Measurements from ENCODE around the gene CD82. TPM values are rescaled to one million over a fixed set of nuclear protein-coding genes. Genes with fewer than 3 reads are reported as not detected.

CD82 gene
- total and polyA plus RNA-seq, 11 donors: 20.1 to 76.2 (median 37.3) TPM

GRCh38 chr11:44579302-44579761 is 13.9 kb downstream of the CD82 start:
- Histone ChIP-seq H3K27ac (peak overlapping the region in 10 of 12 donors; percentile 13 to 78 (median 54)), H3K36me3 (no peaks in the 10 kb centered on the region), H3K9me3 (peaks cover 0 to 10% (median 0%) of the 10 kb centered on the region in 12 donors), H3K27me3 (no peaks in the 10 kb centered on the region), H3K4me3 (no peak overlapping the region), H3K4me1 (peaks cover 0 to 64% (median 34%) of the 10 kb centered on the region in 12 donors)
- 22 to 58% (median 44%) methylated on average over 4 to 6 of the region's 6 CpGs for WGBS, 4 donors
- DNase-seq (peak in 1 of 5 donors; percentile 61), ATAC-seq (peak in 2 of 4 donors; percentile 40 to 50)
- TF ChIP-seq POLR2A (IDR thresholded peaks at IDR 0.05): no peak
- TF ChIP-seq CTCF (IDR thresholded peaks at IDR 0.05): no peak
- intact Hi-C loops (cut with DNase I): no loop called here

- DNase-seq: no peak
- intact Hi-C loops (cut with DNase I): no loop called here
- no peak overlapping the region for H3K4me3 ChIP-seq
- H3K36me3 ChIP-seq: no peaks in the 10 kb centered on the region
- TF ChIP-seq CTCF (IDR thresholded peaks at IDR 0.05): no peak
- TF ChIP-seq POLR2A (IDR thresholded peaks at IDR 0.05): no peak
- H3K4me1 ChIP-seq: peaks cover 0 to 70% (median 43%) of the 10 kb centered on the region in 12 donors
- H3K27ac ChIP-seq: peak overlapping the region in 2 of 12 donors; percentile 63 to 78
- peaks cover 0 to 10% (median 0%) of the 10 kb centered on the region in 12 donors for H3K9me3 ChIP-seq
- no peak for ATAC-seq
- no peaks in the 10 kb centered on the region for H3K27me3 ChIP-seq
- 65 to 82% (median 68%) methylated on average over 2 of the region's 2 CpGs for WGBS, 4 donors
Measured at GRCh38 chr11:44580701-44581100, 15.2 kb downstream of the CD82 start.

- Histone ChIP-seq H3K4me3 (no peak overlapping the region), H3K36me3 (no peaks in the 10 kb centered on the region), H3K27ac (peak overlapping the region in 5 of 12 donors; percentile 47 to 78 (median 63)), H3K9me3 (peaks cover 0 to 10% (median 0%) of the 10 kb centered on the region in 12 donors), H3K27me3 (no peaks in the 10 kb centered on the region), H3K4me1 (peaks cover 0 to 72% (median 40%) of the 10 kb centered on the region in 12 donors)
- ATAC-seq: no peak
- WGBS, 4 donors: 54 to 87% (median 79%) methylated on average over 2 to 3 of the region's 3 CpGs
- intact Hi-C loops (cut with DNase I): no loop called here
- TF ChIP-seq POLR2A (IDR thresholded peaks at IDR 0.05) (no peak), CTCF (IDR thresholded peaks at IDR 0.05) (no peak)
- DNase-seq: no peak
Measured at GRCh38 chr11:44581246-44581645, 15.8 kb downstream of the CD82 start.

GRCh38 chr11:44582641-44583352 is 17.3 kb downstream of the CD82 start:
- H3K36me3 ChIP-seq: peaks cover 0 to 7% (median 0%) of the 10 kb centered on the region in 9 donors
- intact Hi-C loops (cut with DNase I): no loop called here
- peaks cover 0 to 72% (median 37%) of the 10 kb centered on the region in 12 donors for H3K4me1 ChIP-seq
- H3K4me3 ChIP-seq: no peak overlapping the region
- peaks cover 0 to 10% (median 0%) of the 10 kb centered on the region in 12 donors for H3K9me3 ChIP-seq
- no peaks in the 10 kb centered on the region for H3K27me3 ChIP-seq
- peak in 1 of 4 donors; percentile 37 for ATAC-seq
- DNase-seq: no peak
- peak overlapping the region in 11 of 12 donors; percentile 5 to 78 (median 43) for H3K27ac ChIP-seq
- TF ChIP-seq POLR2A (IDR thresholded peaks at IDR 0.05) (no peak), CTCF (IDR thresholded peaks at IDR 0.05) (no peak)
- WGBS, 4 donors: 48 to 75% (median 65%) methylated on average over 3 of the region's 3 CpGs
